ENCODE data around the gene SASH1. TPM values are rescaled to one million over a fixed set of nuclear protein-coding genes. Genes with fewer than 3 reads are reported as not detected.
"Not testable (repeated sequence)": the region's sequence is repeated elsewhere in the genome, so short reads cannot be mapped to it uniquely, and the experiment has no call there.

The SASH1 gene
- total RNA-seq, 1 donor from 2014 or later: 86.4 TPM

GRCh38 chr6:148351309-148351708 is 8.7 kb downstream of the SASH1 start:
- no peaks in the 10 kb centered on the region for H3K36me3 ChIP-seq
- no peak for DNase-seq (ENCODE audit: extremely low spot score in 2 of 2)
- H3K9me3 ChIP-seq: no peaks in the 10 kb centered on the region
- no peak overlapping the region for H3K4me3 ChIP-seq
- H3K4me1 ChIP-seq: peaks cover 8% of the 10 kb centered on the region
- TF ChIP-seq POLR2AphosphoS5 (IDR thresholded peaks at IDR 0.05; ENCODE audit: insufficient read depth in 1 of 2, low read depth in 1 of 2) (no peak), POLR2A (IDR thresholded peaks at IDR 0.05) (no peak)
- TF ChIP-seq, protein P1, sequence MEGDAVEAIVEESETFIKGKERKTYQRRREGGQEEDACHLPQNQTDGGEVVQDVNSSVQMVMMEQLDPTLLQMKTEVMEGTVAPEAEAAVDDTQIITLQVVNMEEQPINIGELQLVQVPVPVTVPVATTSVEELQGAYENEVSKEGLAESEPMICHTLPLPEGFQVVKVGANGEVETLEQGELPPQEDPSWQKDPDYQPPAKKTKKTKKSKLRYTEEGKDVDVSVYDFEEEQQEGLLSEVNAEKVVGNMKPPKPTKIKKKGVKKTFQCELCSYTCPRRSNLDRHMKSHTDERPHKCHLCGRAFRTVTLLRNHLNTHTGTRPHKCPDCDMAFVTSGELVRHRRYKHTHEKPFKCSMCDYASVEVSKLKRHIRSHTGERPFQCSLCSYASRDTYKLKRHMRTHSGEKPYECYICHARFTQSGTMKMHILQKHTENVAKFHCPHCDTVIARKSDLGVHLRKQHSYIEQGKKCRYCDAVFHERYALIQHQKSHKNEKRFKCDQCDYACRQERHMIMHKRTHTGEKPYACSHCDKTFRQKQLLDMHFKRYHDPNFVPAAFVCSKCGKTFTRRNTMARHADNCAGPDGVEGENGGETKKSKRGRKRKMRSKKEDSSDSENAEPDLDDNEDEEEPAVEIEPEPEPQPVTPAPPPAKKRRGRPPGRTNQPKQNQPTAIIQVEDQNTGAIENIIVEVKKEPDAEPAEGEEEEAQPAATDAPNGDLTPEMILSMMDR (IDR thresholded peaks at IDR 0.05): no peak
- intact Hi-C loops (cut with DNase I): no loop called here
- no peaks in the 10 kb centered on the region for H3K27me3 ChIP-seq
- H3K27ac ChIP-seq: no peak overlapping the region

GRCh38 chr6:148352421-148352820 is 9.8 kb downstream of the SASH1 start:
- not testable (repeated sequence) for DNase-seq (ENCODE audit: extremely low spot score in 2 of 2); H3K36me3 ChIP-seq

GRCh38 chr6:148358196-148358785 is 15.7 kb downstream of the SASH1 start:
- H3K36me3 ChIP-seq: no peaks in the 10 kb centered on the region

More at GRCh38 chr6:148352421-148352820, 9.8 kb downstream of the SASH1 start:
- H3K4me1 ChIP-seq: peaks cover 11% of the 10 kb centered on the region
- H3K27me3 ChIP-seq; H3K9me3 ChIP-seq; intact Hi-C loops (cut with DNase I); H3K4me3 ChIP-seq; H3K27ac ChIP-seq: not testable (repeated sequence)

DNA sequence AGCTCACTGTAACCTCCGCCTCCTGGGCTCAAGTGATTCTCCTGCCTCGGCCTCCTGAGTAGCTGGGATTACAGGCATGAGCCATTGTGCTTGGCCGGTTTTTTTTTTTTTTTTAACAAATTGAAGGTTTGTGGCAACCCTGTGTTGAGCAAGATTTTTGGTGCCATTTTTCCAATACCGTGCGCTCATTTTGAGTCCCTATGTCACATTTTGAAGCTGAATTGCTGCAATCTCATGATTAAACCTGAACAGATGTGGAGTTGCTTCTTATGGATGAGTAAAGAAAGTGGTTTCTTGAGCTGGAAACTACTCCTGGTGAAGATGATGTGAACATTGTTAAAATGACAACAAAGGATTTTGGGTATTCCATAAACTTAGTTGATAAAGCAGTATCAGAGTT is 16.6 kb downstream of the SASH1 start:
- no peaks in the 10 kb centered on the region for H3K27me3 ChIP-seq
- H3K27ac ChIP-seq: no peak overlapping the region
- H3K9me3 ChIP-seq: no peaks in the 10 kb centered on the region
- no peak for DNase-seq (ENCODE audit: extremely low spot score in 2 of 2)
- H3K4me3 ChIP-seq: no peak overlapping the region
- peaks cover 13% of the 10 kb centered on the region for H3K4me1 ChIP-seq
- H3K36me3 ChIP-seq: no peaks in the 10 kb centered on the region
- TF ChIP-seq POLR2A (IDR thresholded peaks at IDR 0.05): no peak
- TF ChIP-seq POLR2AphosphoS5 (IDR thresholded peaks at IDR 0.05; ENCODE audit: insufficient read depth in 1 of 2, low read depth in 1 of 2): no peak
- intact Hi-C loops (cut with DNase I): no loop called here

More at GRCh38 chr6:148358196-148358785, 15.7 kb downstream of the SASH1 start:
- Histone ChIP-seq H3K27ac (peak overlapping the region; percentile 48), H3K27me3 (no peaks in the 10 kb centered on the region), H3K4me1 (peaks cover 13% of the 10 kb centered on the region), H3K4me3 (no peak overlapping the region), H3K9me3 (no peaks in the 10 kb centered on the region)
- intact Hi-C loops (cut with DNase I): no loop called here
- no peak for DNase-seq (ENCODE audit: extremely low spot score in 2 of 2)
- TF ChIP-seq POLR2AphosphoS5 (IDR thresholded peaks at IDR 0.05; ENCODE audit: insufficient read depth in 1 of 2, low read depth in 1 of 2) (peak in 1 of 2 donors; percentile 76), POLR2A (IDR thresholded peaks at IDR 0.05) (no peak)

GRCh38 chr6:148364056-148364824 is 21.6 kb downstream of the SASH1 start:
- no peak for TF ChIP-seq POLR2A (IDR thresholded peaks at IDR 0.05)
- peak in 1 of 2 donors; percentile 71 for TF ChIP-seq POLR2AphosphoS5 (IDR thresholded peaks at IDR 0.05; ENCODE audit: insufficient read depth in 1 of 2, low read depth in 1 of 2)
- H3K27ac ChIP-seq: peak overlapping the region; percentile 33
- H3K4me3 ChIP-seq: no peak overlapping the region
- intact Hi-C loops (cut with DNase I): no loop called here
- peaks cover 36% of the 10 kb centered on the region for H3K4me1 ChIP-seq
- no peaks in the 10 kb centered on the region for H3K27me3 ChIP-seq
- H3K9me3 ChIP-seq: no peaks in the 10 kb centered on the region
- no peak for DNase-seq (ENCODE audit: extremely low spot score in 2 of 2)
- no peaks in the 10 kb centered on the region for H3K36me3 ChIP-seq

- intact Hi-C loops (cut with DNase I): no loop called here
- Histone ChIP-seq H3K27me3 (no peaks in the 10 kb centered on the region), H3K9me3 (no peaks in the 10 kb centered on the region), H3K27ac (peak overlapping the region; percentile 33), H3K4me1 (peaks cover 36% of the 10 kb centered on the region), H3K36me3 (no peaks in the 10 kb centered on the region), H3K4me3 (no peak overlapping the region)
- DNase-seq (ENCODE audit: extremely low spot score in 2 of 2): no peak
- TF ChIP-seq, protein P1 (IDR thresholded peaks at IDR 0.05): no peak
- TF ChIP-seq POLR2A (IDR thresholded peaks at IDR 0.05): no peak
- TF ChIP-seq POLR2AphosphoS5 (IDR thresholded peaks at IDR 0.05; ENCODE audit: insufficient read depth in 1 of 2, low read depth in 1 of 2): no peak
Observed at GRCh38 chr6:148365041-148365440, 22.4 kb downstream of the SASH1 start.
